ENCODE results near the gene SARDH. TPM values are rescaled to one million over a fixed set of nuclear protein-coding genes. Genes with fewer than 3 reads are reported as not detected.
A peak's percentile ranks its signal among the peaks of the same experiment; 100 is the strongest.

The SARDH gene
- total RNA-seq, 2 donors from 2014 or later: 8.4 to 11.2 TPM

DNA sequence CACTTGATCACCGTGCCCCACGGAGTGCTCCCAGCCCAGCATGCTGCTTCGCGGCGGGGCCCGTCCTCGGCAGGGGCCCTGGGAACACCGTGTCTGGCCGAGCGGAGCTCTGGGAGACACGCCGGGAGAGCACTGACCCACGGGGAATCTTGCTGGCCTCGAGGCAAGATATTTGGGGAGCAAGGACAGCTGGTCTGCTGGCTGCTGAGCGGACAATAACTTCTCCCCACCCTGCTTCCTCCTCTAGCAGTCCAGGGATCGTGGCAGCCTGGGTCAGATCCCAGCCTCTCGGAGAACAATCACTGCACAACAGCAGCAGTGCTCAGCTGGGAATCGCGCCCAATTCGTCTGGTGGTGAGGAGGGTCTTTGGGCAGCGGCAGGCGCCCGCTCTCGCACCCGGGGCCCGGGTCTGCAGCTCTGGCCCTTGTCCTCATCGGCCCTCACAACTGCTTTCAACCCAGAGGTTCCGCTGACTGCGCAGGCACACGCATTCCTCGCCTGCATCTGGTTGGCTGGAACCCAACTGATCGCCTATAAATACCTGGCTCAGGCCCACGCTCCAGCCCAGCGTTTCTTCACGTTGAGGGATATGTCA is 58.6 kb downstream of the SARDH start:
- TF ChIP-seq, protein P1, sequence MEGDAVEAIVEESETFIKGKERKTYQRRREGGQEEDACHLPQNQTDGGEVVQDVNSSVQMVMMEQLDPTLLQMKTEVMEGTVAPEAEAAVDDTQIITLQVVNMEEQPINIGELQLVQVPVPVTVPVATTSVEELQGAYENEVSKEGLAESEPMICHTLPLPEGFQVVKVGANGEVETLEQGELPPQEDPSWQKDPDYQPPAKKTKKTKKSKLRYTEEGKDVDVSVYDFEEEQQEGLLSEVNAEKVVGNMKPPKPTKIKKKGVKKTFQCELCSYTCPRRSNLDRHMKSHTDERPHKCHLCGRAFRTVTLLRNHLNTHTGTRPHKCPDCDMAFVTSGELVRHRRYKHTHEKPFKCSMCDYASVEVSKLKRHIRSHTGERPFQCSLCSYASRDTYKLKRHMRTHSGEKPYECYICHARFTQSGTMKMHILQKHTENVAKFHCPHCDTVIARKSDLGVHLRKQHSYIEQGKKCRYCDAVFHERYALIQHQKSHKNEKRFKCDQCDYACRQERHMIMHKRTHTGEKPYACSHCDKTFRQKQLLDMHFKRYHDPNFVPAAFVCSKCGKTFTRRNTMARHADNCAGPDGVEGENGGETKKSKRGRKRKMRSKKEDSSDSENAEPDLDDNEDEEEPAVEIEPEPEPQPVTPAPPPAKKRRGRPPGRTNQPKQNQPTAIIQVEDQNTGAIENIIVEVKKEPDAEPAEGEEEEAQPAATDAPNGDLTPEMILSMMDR (conservative IDR thresholded peaks at IDR 0.05): no peak
- Histone ChIP-seq H3K4me3 (ENCODE audit: low read length) (no peak overlapping the region), H3K27me3 (ENCODE audit: control insufficient read depth, insufficient read depth, low read length, poor library complexity, severe bottlenecking) (no peaks in the 10 kb centered on the region), H3K9me3 (ENCODE audit: control insufficient read depth, low read length) (no peaks in the 10 kb centered on the region), H3K36me3 (ENCODE audit: control insufficient read depth, insufficient read depth, low read length) (no peaks in the 10 kb centered on the region), H3K9ac (ENCODE audit: extremely low read depth, low read length, poor library complexity, severe bottlenecking) (no peak overlapping the region), H3K4me1 (ENCODE audit: control insufficient read depth, insufficient read depth, low read length) (peaks cover 3% of the 10 kb centered on the region), H3K27ac (ENCODE audit: low read depth, low read length) (peak overlapping the region; percentile 49)
- no peaks in the 10 kb centered on the region for H3K9me3 Mint-ChIP-seq
- H3K4me3 Mint-ChIP-seq: no peak overlapping the region
- no peaks in the 10 kb centered on the region for H3K27me3 Mint-ChIP-seq (ENCODE audit: insufficient read depth)
- no peak overlapping the region for H3K27ac Mint-ChIP-seq
- no peaks in the 10 kb centered on the region for H3K4me1 Mint-ChIP-seq
- DNase-seq: no peak
- 94 to 98% methylated on average over 22 to 35 of the region's 35 CpGs for WGBS, 2 experiments (ENCODE audit: insufficient coverage in 1 of 2, insufficient read length in 1 of 2)
- H3K36me3 Mint-ChIP-seq (ENCODE audit: low read depth): no peaks in the 10 kb centered on the region

- Histone ChIP-seq H3K27ac (ENCODE audit: low read depth, low read length) (peak overlapping the region; percentile 49), H3K36me3 (ENCODE audit: control insufficient read depth, insufficient read depth, low read length) (no peaks in the 10 kb centered on the region), H3K9ac (ENCODE audit: extremely low read depth, low read length, poor library complexity, severe bottlenecking) (no peak overlapping the region), H3K27me3 (ENCODE audit: control insufficient read depth, insufficient read depth, low read length, poor library complexity, severe bottlenecking) (no peaks in the 10 kb centered on the region), H3K4me3 (ENCODE audit: low read length) (no peak overlapping the region), H3K4me1 (ENCODE audit: control insufficient read depth, insufficient read depth, low read length) (peaks cover 3% of the 10 kb centered on the region), H3K9me3 (ENCODE audit: control insufficient read depth, low read length) (no peaks in the 10 kb centered on the region)
- Mint-ChIP-seq H3K9me3 (no peaks in the 10 kb centered on the region), H3K36me3 (ENCODE audit: low read depth) (no peaks in the 10 kb centered on the region), H3K27me3 (ENCODE audit: insufficient read depth) (no peaks in the 10 kb centered on the region), H3K4me1 (no peaks in the 10 kb centered on the region), H3K4me3 (no peak overlapping the region), H3K27ac (no peak overlapping the region)
- WGBS, 2 experiments (ENCODE audit: insufficient coverage in 1 of 2, insufficient read length in 1 of 2): 88 to 90% methylated on average over 14 to 15 of the region's 15 CpGs
- TF ChIP-seq, protein P1 (conservative IDR thresholded peaks at IDR 0.05): no peak
- DNase-seq: no peak
Measured at GRCh38 chr9:133679056-133679455, 59.1 kb downstream of the SARDH start.

- no peak for DNase-seq
- no peak overlapping the region for H3K4me3 Mint-ChIP-seq
- Histone ChIP-seq H3K4me3 (ENCODE audit: low read length) (no peak overlapping the region), H3K27me3 (ENCODE audit: control insufficient read depth, insufficient read depth, low read length, poor library complexity, severe bottlenecking) (no peaks in the 10 kb centered on the region), H3K36me3 (ENCODE audit: control insufficient read depth, insufficient read depth, low read length) (no peaks in the 10 kb centered on the region), H3K9ac (ENCODE audit: extremely low read depth, low read length, poor library complexity, severe bottlenecking) (no peak overlapping the region), H3K27ac (ENCODE audit: low read depth, low read length) (no peak overlapping the region), H3K4me1 (ENCODE audit: control insufficient read depth, insufficient read depth, low read length) (peaks cover 3% of the 10 kb centered on the region), H3K9me3 (ENCODE audit: control insufficient read depth, low read length) (no peaks in the 10 kb centered on the region)
- no peaks in the 10 kb centered on the region for H3K36me3 Mint-ChIP-seq (ENCODE audit: low read depth)
- TF ChIP-seq, protein P1 (conservative IDR thresholded peaks at IDR 0.05): no peak
- H3K4me1 Mint-ChIP-seq: no peaks in the 10 kb centered on the region
- no peak overlapping the region for H3K27ac Mint-ChIP-seq
- no peaks in the 10 kb centered on the region for H3K27me3 Mint-ChIP-seq (ENCODE audit: insufficient read depth)
- 86 to 90% methylated on average over 8 to 17 of the region's 17 CpGs for WGBS, 2 experiments (ENCODE audit: insufficient coverage in 1 of 2, insufficient read length in 1 of 2)
- H3K9me3 Mint-ChIP-seq: no peaks in the 10 kb centered on the region
Measured at GRCh38 chr9:133677126-133678010, 60.8 kb downstream of the SARDH start.

Measured in endodermal cell (in vitro differentiated cells).